ENCODE results near the gene OR10A3. TPM values are rescaled to one million over a fixed set of nuclear protein-coding genes. Genes with fewer than 3 reads are reported as not detected.

OR10A3 gene
- total and polyA plus RNA-seq, 2 of the 8 experiments (the other 6 are each of a cell fraction or from before 2014, with no cell fraction given): not detected

- no peak for TF ChIP-seq CHD7 (IDR thresholded peaks at IDR 0.05; ENCODE audit: insufficient replicate concordance, low read length)
- no peak for TF ChIP-seq FOSL1 (IDR thresholded peaks at IDR 0.05; ENCODE audit: insufficient read depth, low read depth, low read length)
- no peak for TF ChIP-seq E2F6 (IDR thresholded peaks at IDR 0.05)
- TF ChIP-seq NRF1 (IDR thresholded peaks at IDR 0.05; ENCODE audit: low read depth, low read length): no peak
Measured at GRCh38 chr11:7918141-7918540, 23.4 kb downstream of the OR10A3 start (continued).

Measured in H1 (cell line).